Spleen (tissue), 7 donors: ENCODE measurements around the gene IPO7.

Experiments
- CTCF ChIP-seq, 11 experiments: fragments of 200-600 bp in 7 of 11; fragments of 450-650 bp in 4 of 11; sonication (generic) in 4 of 11; IDR thresholded peaks in 8 of 11; conservative IDR thresholded peaks in 3 of 11; 1 replicate in 7 of 11; 2 replicates in 4 of 11; pipeline versions ENCODE4 v1.4.0 to v1.8.0; 2016 to 2021; ENCODE audit warnings: antibody characterized with exemption in 11 of 11, inconsistent platforms in 4 of 11, mild to moderate bottlenecking in 1 of 11
- POLR2A ChIP-seq, 3 donors: fragments of 450-650 bp; IDR thresholded peaks; one replicate each; pipeline ENCODE4 v1.5.1; 2017; ENCODE audit warnings: antibody characterized with exemption in 3 of 3, mild to moderate bottlenecking in 1 of 3
- donor health status: DM: no; HTN: no; CAD: no; lungs with moderate emphysema.
- donor health status: DM: no; HTN: no; CAD: no.
- donor health status: DM: no; HTN: no; CAD: no.

GRCh38 chr11:9470765-9471164, 86.3 kb downstream of the IPO7 start:
- no peak for TF ChIP-seq CTCF (IDR thresholded peaks at IDR 0.05 in 8 of 11, conservative IDR thresholded peaks at IDR 0.05 in 3 of 11)
- TF ChIP-seq POLR2A (IDR thresholded peaks at IDR 0.05): no peak
